ENCODE data around the gene GRIN2C.
"Not testable (repeated sequence)": the region's sequence is repeated elsewhere in the genome, so short reads cannot be mapped to it uniquely, and the experiment has no call there.

The GRIN2C gene

DNA sequence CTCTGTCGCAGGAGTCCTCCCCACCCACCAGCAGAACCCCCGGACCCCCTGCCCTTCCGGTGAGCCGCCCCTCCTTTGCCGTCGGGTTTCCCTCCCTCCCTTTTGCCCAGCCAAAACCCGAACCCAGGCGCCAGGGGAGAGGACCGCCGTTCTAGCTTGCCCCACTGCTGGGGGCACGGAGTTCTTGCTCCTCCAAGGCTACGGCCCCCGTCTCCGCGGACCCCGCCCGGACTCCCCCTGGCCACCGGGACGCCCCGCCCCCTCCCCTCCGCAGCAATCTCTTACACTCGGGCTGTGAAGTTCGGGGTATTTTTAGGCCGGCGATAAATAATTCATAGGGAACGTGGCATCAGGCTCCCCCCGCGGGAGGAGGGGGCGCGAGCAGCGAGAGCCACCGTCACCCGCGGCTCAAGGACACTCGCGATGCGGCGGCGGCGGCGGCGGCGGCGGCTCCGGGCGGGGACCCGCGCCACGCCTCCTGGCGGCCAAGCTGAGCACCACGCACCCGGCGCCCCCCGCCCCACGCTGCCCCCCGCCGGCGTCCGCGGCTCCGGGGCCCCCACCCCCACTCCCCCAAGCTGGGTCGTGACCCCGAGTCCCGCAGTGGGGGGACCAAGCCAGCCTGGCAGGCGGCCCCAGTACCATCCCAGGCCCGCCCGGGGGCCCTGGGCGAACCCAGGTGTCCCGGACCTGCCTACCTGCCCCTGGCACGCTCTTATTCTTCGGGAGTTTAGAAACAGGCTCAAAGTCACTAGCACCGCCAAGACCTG lies at the start of gene GRIN2C:
Gene GRIN2C, minus strand, starts transcription at position 427 of the 770 bp plus-strand sequence. CDS start 4,793 bp downstream, outside the sequence.
- no peak for DNase-seq

DNA sequence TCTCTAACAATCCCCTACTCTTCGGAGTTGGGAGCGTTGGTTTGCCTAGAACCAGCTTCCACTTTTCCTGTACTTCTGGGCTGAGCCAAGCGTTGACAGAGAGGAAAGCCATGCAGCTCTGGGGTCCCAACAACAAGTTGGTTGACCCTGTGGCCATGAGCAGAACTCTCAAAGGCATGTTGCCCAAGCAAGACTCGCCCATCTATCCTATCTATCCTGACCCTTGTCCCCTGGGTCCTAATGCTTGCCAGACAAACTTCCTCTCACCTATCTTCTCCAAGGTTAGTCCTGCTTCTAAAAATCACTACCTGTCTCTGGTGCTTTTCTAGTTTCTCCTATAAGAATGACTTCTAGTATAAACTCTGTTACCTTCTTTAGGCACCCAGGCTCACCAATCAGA lies 49.4 kb upstream of the GRIN2C start:
- not testable (repeated sequence) for DNase-seq

DNA sequence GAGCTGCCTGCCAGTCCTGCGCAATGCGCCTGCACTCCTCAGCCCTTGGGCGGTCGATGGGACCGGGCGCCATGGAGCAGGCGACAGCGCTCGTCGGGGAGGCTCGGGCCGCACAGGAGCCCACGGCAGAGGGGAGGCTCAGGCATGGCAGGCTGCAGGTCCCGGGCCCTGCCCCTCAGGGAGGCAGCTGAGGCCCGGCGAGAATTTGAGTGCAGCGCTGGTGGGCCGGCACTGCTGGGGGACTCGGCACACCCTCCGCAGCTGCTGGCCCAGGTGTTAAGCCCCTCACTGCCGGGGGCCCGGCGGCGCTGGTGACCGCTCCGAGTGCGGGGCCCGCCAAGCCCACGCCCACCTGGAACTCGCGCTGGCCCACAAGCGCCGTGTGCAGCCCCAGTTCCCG lies 47.3 kb upstream of the GRIN2C start:
- no peak for DNase-seq

DNA sequence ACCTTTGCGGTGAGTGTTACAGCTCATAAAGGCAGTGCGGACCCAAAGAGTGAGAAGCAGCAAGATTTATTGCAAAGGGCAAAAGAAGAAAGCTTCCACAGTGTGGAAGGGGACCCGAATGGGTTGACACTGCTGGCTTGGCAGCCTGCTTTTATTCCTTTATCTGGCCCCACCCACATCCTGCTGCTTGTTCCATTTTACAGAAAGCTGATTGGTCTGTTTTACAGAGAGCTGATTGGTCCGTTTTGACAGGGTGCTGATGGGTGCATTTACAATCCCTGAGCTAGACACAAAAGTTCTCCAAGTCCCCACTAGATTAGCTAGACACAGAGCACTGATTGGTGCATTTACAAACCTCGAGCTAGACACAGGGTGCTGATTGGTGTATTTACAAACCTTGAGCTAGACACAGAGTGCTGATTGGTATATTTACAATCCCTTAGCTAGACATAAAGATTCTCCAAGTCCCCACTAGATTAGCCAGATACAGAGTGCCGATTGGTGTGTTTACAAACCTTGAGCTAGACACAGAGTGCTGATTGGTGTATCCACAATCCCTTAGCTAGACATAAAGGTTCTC lies 46.6 kb upstream of the GRIN2C start:
- not testable (repeated sequence) for DNase-seq

DNA sequence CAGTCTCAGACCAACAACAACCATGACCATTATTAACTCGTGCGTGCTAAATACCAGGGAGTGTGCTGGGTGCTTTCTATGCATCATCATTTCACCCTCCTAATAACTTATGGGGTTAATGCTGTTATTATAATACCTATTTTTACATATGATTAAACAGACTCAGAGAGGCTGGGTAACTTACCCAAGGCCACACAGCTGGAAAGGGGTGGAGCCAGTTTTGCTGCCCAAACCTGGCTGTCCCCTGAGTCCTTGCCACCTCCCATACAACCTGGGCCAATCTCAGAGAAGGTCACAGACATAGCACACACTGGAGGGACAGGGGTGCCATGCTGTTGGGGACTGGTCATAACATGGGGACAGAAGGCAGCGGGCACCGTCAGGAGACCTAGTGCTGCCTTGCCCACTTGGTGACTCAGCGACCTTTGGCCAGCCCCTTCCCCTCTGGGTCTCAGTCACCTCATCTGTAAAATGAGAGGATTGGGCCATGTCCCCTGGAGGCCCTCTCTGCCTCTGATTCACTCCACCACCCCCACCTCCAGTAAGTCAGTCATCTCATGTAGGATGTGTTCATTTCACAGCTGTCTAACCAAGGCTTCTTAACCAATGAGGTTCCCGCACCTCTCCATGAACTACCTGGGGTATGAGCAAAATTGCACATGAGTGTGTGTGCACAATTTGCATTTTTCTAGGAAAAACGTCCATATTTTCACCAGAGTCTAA lies 45.2 kb upstream of the GRIN2C start:
- no peak for DNase-seq

DNA sequence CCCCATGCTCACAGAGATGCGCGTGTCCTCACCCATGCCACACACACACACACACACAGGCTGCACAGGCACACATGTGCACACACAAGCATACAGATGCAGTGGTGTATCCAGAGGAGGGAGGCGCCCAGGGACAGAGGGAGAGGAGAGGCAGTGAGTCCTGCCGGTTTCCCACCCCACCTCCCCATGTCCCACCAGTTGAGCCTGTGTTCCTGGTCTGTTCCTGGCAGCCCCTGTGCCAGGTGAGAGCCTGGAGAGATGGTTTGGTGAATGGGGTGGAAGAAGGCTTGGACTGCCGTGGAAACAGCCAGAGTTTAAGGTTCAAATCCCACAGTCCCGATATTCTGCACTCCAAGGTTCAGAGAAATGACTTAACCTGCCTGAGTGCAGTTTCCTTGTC lies 44.0 kb upstream of the GRIN2C start:
- DNase-seq: no peak

DNA sequence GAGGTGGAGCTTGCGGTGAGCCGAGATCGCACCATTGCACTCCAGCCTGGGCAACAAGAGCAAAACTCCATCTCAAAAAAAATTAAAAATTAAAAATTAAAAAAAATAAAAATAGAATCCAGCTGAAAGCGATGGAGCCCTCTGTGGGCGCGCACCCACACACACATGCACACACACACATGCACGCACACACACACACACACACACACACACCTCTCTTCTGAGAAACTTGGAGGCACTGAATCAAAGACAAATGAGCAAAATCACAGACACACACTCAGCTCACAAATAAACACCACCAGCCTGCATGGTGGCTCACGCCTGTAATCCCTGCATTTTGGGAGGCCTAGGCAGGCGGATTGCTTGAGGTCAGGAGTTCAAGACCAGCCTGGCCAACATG lies 43.3 kb upstream of the GRIN2C start:
- no peak for DNase-seq

DNA sequence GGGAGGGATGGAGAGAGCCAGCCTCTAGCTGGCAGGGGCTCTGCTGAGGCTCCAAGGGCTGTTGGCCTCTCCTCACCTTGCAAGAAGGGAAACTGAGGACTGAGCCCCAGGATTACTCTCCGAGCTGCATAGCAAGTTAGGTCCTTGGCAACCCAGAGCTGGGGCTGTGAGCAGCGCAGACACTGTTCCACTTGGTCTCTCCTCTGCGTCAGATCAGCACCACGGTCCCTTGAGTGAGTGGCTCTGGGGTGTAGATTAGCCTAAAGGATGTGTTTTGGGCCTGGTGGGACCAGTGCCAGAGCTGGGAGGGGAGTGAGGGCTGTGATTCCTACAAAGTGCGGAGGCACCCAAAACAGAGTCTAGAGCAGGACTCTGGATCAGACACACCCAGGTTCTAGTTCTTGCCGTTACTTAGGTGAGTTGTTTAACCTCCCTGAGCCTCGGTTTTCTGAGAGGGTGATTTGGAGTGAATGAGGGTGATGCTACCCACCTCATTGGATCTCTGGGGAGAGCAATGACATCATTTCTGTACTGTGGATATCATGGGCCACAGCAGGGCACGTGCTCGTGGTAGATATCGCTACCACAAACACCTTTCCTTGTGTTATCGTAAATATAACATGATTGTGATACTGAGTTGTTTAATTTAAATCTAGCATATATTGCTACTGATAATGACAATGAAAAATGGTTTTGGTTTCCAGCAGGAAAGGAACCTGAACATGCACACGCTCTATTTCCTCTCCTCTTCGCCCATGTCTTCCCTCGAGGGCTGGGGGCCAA lies 41.9 kb upstream of the GRIN2C start:
- DNase-seq: no peak

DNA sequence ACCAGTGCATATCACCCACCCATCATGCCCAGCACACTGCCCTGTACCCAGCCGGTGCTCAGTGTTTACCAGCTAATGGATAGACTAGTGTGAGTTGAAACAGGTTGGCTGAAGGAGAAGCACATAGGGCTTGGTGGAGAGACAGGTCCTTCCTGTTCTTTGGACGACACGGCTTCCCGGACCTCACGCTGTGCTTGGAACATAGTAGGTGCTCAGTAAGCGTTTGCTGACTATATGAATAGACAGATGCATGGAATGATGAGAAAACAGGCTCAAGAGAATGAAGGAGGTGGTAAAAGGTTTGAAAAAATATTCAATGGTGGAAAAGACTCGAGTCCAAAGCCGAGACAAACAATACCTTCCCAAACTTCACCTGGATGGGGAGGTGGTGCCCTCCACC lies 40.5 kb upstream of the GRIN2C start:
- DNase-seq: no peak

DNA sequence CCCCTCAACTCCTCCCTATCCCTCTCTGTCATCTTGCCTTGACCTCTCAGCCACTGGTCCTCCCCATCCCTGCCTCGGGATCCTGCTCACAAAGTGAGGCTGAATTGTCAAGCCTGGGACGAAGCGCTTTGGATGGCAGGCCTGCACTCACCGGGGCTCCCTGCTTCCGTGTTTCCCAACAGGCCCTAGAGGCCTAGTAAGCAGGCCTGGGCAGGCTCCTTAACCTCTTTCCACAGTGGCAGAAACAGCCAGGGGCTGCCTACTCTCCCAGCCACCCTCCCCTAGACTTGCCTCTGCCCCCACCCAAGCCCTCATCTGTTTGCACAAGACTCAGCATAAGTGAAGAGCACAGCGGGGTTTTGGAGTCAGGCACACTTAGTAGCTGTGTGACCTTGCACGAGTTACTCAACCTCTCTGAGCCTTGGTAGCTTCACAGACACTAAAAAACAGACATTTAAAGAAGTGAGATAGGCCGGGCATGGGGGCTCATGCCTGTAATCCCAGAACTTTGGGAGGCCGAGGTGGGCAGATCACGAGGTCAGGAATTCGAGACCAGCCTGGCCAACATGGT lies 38.8 kb upstream of the GRIN2C start:
- DNase-seq: no peak

DNA sequence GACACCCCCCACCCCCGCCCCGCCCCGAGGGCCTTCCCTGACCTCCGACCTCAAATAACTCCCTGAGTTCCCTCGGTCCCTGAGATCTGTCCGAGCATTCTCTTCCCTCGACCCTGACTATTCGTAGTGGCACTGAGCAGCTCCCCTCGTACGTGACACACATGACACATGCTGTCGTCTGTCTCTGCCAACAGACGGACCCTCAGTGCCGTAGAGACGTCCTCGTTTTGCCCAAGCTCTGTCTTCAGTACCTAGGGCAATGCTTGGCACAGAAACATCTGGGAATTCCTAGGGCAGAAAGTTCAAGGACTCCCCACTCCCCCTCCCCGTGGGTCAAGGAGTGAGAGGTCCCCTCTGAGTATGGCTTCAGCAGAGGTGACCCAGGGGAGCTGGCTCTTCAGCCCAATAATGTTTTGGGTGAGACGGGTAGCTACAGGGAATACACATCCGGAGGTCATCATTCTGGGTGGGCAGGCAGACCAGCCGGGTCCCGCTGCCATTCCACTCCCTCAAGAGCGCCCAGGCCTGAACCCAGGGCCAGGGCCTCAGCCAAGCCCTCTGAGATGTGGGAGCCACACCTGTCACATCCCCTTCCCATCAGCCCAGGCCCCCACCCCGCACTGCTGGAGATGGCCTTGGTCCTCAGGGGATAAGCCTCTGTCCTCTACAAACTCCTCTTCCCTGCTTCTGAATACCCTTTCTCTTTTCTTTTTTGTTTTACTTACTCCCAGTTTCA lies 34.4 kb upstream of the GRIN2C start:
- no peak for DNase-seq

DNA sequence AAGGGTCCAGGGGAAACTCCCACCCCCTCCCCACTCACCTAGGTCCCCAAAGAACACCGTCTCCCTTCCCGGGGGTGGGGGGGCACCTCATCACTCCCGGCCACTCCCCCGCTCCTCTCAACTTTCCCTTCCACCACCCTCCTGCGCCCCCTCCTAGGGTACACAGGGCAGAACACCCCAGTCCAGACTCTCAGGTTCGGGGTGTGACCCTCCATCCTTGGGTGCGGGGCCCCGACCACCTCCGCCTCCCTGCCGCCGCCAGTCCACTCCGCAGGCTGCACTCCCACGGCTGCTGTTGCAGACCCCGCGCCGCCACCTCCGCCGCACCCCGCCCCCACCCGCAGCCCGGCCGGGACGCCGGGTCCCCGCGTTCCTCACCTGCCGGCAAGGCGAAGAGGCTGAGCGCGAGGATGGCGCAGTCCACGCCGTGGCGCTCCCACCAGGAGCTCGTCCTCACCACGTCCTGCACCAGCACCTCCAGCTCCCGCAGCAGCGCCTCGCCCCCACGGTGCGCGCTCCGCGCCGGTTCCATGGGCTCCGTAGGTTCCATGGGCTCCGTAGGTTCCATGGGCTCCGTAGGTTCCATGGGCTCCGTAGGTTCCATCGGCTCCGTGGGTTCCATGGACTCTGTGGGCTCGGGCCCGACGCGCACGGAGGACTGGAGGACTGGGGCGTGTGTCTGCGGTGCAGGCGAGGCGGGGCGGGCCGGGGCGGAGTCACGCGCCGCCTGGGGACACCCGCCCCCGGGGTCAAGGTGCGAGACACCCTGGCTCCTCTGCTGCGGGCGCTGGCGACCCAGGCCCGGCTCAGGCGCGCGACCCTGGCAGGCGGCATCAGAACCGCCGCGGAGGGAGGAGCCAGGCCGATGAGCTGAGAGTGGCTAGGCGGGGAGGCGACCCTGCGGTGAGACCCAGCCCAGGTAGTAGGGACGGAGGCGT lies 33.6 kb upstream of the GRIN2C start, which contains the start of gene FADS6:
Gene FADS6, minus strand, starts transcription at position 660 of the 938 bp plus-strand sequence. Its CDS starts 38 bp downstream, at position 622.
- DNase-seq: peak in 3 of 58 donors; percentile 21 to 52 (median 31)

DNA sequence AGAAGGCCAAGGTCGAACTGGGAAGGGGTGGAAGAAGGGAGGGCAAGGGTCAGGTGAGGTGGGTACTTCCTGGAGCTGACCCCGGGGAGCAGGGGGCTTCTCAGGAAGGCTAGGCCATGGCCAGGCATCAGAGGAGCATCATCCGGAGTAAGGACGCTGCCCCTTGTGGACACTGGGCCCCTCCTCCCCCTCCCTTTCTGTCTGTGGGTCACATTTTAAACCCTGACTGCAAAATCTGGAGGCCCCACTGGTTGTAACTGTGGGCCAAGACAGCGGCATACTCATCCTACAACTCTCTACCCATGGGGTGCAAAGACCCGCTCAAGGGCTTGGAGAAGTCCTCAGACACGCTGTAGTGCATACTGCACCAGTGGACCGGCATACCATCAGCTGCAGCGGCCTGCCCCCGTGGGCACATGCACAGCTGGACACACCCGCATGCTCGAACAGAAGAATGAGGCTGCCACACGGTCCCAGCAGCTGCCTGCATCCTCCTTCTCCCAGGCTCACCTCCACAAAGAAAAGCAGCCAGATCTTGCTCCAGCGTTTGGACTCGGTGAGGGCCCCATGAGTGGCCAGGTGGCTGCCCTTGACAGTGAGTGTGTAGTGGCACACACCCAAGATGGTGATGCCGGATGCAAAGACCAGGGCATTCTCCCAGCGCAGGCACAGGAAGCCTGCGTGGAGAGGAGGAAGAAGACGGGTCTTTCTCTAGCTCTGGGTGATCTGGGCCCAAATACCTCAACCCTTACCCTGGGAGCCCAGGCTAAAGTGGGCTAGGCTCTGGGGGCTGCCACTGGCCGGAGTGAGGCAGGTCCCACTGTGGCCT lies 32.5 kb upstream of the GRIN2C start:
- no peak for DNase-seq

DNA sequence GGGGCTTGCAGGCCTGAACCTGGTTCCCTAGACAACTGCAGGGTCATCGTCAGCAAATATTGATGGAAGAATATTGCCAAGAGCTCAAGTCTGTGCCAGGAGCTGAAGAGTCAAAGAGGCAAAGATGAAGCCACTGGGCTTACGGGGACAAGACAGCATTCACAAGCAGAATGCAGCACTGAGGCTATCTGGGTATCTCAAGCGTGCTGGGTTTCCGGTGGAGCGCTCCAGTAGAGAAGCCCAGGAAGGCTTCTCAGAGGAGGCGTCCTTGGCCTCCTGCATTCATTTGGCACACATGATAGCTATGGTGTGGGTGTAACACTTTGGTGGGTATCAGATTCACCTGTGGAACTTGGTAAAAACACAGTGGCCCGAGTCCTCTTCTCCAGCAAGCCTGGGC lies 30.9 kb upstream of the GRIN2C start:
- DNase-seq: no peak

DNA sequence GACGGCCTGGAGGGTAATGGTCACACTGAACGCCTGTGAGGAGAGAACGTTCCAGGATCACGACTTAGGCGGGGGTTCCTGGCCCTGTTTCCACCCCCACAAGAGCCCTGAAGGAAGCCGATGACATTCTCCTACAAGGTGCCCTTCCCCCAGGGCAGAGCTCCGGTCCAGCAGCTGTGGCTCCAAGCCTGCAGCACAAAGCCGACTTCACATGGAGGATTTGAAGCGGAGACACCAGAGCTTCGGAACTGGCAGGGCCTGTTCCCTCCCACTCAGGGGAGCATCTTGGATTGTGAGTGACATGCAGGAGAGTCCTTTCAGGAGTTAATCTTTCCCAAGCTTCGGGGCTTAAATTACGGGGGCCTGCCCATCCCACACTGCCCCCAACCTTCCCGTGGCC lies 28.8 kb upstream of the GRIN2C start:
- no peak for DNase-seq

DNA sequence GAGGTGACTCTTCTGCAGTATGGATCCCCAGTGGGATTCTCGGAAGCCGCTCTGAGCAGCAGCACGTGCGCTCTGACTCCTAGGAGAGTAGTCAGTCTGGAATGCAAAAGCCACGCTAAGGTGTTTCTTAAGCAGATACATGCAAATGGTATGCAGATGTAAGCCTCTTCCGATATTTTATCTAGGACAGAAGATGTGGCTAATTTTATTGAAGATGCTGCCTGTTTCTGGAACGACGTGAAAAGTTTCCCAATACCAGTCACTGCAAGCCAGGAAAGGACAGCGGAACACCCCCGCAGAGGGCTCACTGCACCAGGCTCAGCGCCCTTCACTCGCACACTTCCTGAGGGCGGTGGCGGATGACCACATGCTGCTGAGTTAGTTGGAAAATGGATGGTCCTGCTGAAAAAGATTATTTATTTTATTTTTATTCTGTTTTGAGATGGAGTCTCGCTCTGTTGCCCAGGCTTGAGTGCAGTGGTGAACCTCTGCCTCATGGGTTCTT lies 23.6 kb upstream of the GRIN2C start:
- no peak for DNase-seq

DNA sequence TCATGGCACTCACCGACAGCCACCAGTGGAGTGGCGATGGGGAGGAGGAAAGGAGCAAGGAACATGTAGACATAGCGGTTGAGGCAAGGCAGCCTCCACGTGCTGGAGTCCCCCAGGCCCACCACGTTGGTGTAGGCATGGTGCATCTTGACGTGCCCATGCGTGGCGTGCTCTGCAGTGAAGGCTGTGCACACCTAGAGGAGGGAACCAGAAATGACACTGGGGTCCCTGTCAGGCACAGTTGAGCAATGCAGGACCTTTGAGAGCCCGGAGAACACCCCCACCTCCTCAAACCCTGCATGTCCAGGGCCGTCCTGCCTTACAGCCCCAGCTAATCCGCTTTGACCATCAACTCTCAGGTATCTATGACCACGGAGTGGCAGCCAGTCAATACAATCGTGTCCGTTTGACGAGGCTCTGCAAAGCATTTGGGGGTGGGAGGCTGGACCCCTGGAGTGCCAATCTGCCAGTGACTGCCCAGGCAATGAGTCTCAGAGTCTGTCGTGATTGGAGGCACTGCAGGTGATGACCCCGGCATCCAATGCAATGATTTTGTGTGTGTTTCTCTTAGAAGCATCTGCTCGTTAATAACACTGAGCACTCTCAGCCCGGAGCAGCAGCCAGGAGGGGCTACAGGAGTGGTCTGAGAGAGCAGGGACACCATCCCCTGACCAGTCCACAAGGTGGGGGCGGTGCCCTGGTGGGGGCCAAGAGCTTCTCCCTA lies 23.0 kb upstream of the GRIN2C start:
- DNase-seq: no peak
